ENCODE results near the gene ANKRD30A. TPM values are rescaled to one million over a fixed set of nuclear protein-coding genes. Genes with fewer than 3 reads are reported as not detected.
"Not testable (repeated sequence)": the region's sequence is repeated elsewhere in the genome, so short reads cannot be mapped to it uniquely, and the experiment has no call there.

ANKRD30A gene
- polyA plus RNA-seq (2011; rRNA removed), result not detected in 2 replicates
- polyA minus RNA-seq (2011; rRNA and poly(A)+ RNA removed), result not detected in 2 replicates

- H3K27me3 ChIP-seq (ENCODE audit: control insufficient read depth, insufficient read depth, low read length), result no peaks in the 10 kb centered on the region
- no peak within 1 kb of the TSS for H3K4me3 ChIP-seq (ENCODE audit: low read depth, low read length)
- CTCF ChIA-PET, result no interaction called here
- H3K27ac ChIP-seq (ENCODE audit: low read depth, low read length), result no peak within 1 kb of the TSS
- POLR2A ChIA-PET, result no interaction called here
- TF ChIP-seq CTCF (IDR thresholded peaks at IDR 0.05; ENCODE audit: low read depth, low read length), result no peak
- no peak for DNase-seq (ENCODE audit: low read depth, low spot score)
- peaks cover 33% of the 10 kb centered on the region for H3K9me3 ChIP-seq (ENCODE audit: control insufficient read depth, insufficient read depth, low read length)
Measured at GRCh38 chr10:37125191-37125732, at the start of gene ANKRD30A. Gene ANKRD30A (plus strand): TSS chr10:37125598. CDS start chr10:37125788, 190 bp downstream.

- POLR2A ChIA-PET; CTCF ChIA-PET; DNase-seq (ENCODE audit: low read depth, low spot score); H3K27ac ChIP-seq (ENCODE audit: low read depth, low read length); H3K4me3 ChIP-seq (ENCODE audit: low read depth, low read length); H3K27me3 ChIP-seq (ENCODE audit: control insufficient read depth, insufficient read depth, low read length): not testable (repeated sequence)
- H3K9me3 ChIP-seq (ENCODE audit: control insufficient read depth, insufficient read depth, low read length), result peaks cover 16% of the 10 kb centered on the region
Measured at GRCh38 chr10:37076083-37076482, 49.3 kb upstream of the ANKRD30A start.

DNA sequence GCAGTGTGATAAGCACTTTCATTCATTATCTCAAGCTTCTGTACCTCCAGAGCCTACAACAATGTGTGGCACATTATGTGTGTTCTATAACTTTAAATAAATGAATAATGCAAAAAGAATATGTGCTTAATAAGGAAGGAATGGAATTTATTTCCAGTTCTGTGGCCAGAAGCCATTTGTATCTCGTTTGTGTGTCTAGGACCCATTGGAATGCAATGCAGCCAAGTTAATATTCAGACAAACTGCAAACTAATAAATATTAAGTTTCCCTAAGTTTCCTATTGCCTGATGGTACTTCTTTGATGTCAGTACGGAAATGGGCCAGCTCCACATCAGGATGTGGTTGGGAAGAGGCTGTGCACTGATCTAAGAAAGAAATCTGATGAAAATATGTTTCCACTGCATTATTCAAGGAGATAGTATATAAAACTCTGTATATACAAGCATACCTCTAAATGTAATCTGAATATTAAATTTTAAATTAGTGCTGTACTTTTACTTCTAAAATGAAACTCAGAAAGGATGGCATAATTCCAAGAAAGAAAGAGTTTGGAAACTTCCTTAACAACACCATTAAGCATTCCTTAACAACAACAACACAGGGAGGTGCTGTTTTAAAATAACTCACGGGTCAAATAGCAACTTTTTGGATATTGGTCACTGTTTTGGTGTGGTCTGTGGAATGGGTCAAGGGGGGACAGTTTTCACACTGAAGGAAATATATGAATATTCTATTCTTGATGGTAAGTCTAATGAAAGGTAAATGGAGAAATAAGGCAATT is 29.4 kb upstream of the ANKRD30A start:
- ChIA-PET POLR2A (no interaction called here), CTCF (no interaction called here)
- peaks cover 8% of the 10 kb centered on the region for H3K9me3 ChIP-seq (ENCODE audit: control insufficient read depth, insufficient read depth, low read length)
- H3K27me3 ChIP-seq (ENCODE audit: control insufficient read depth, insufficient read depth, low read length), result no peaks in the 10 kb centered on the region
- H3K27ac ChIP-seq (ENCODE audit: low read depth, low read length), result no peak overlapping the region
- H3K4me3 ChIP-seq (ENCODE audit: low read depth, low read length), result no peak overlapping the region
- no peak for DNase-seq (ENCODE audit: low read depth, low spot score)
- no peak for TF ChIP-seq CTCF (IDR thresholded peaks at IDR 0.05; ENCODE audit: low read depth, low read length)

GRCh38 chr10:37101261-37101660 is 24.1 kb upstream of the ANKRD30A start:
- Histone ChIP-seq H3K9me3 (ENCODE audit: control insufficient read depth, insufficient read depth, low read length) (no peaks in the 10 kb centered on the region), H3K4me3 (ENCODE audit: low read depth, low read length) (no peak overlapping the region), H3K27ac (ENCODE audit: low read depth, low read length) (no peak overlapping the region), H3K27me3 (ENCODE audit: control insufficient read depth, insufficient read depth, low read length) (no peaks in the 10 kb centered on the region)
- TF ChIP-seq CTCF (IDR thresholded peaks at IDR 0.05; ENCODE audit: low read depth, low read length), result no peak
- ChIA-PET CTCF (no interaction called here), POLR2A (no interaction called here)
- no peak for DNase-seq (ENCODE audit: low read depth, low spot score)

DNA sequence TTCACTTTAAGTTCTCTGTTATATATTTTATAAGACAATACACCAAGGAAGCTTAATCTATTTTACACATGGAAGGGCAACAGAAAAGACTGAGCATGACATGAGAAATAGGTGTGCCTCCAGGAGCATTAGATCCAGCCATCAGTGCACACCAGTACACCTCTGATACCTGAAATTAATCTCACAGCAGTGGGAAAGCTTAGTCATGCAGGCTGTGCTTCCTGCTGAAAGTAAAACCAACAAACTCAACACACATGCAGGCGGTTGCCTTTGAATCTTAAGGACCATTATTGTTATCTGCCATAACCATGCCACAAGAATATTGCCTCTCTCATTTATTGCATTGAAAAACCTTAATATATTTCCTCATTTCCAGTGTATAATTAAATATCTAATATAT is 16.4 kb upstream of the ANKRD30A start:
- CTCF ChIA-PET, result no interaction called here

More for the DNA sequence above, 16.4 kb upstream of the ANKRD30A start:
- Histone ChIP-seq H3K4me3 (ENCODE audit: low read depth, low read length) (no peak overlapping the region), H3K27ac (ENCODE audit: low read depth, low read length) (no peak overlapping the region), H3K27me3 (ENCODE audit: control insufficient read depth, insufficient read depth, low read length) (no peaks in the 10 kb centered on the region), H3K9me3 (ENCODE audit: control insufficient read depth, insufficient read depth, low read length) (peaks cover 5% of the 10 kb centered on the region)
- DNase-seq (ENCODE audit: low read depth, low spot score), result no peak
- POLR2A ChIA-PET, result no interaction called here
- no peak for TF ChIP-seq CTCF (IDR thresholded peaks at IDR 0.05; ENCODE audit: low read depth, low read length)

Measured in AG04450 (cell line).